Tongue (tissue), 2 donors: Measurements from ENCODE around the gene INHBC. TPM values are rescaled to one million over a fixed set of nuclear protein-coding genes. Genes with fewer than 3 reads are reported as not detected.
A peak's percentile ranks its signal among the peaks of the same experiment; 100 is the strongest.
"Not testable (repeated sequence)": the region's sequence is repeated elsewhere in the genome, so short reads cannot be mapped to it uniquely, and the experiment has no call there.

Experiments used
- DNase-seq: peaks from one replicate; pipeline ENCODE4 v3.0.0-alpha.2; 2015
- total RNA-seq: library from RNA; depleted of rRNA; stranded (reverse); fragments of >200 nt; gene quantifications from one replicate; pipeline ENCODE4 v1.2.3, GENCODE V29; 2014

The INHBC gene
- total RNA-seq, 1 donor from 2014 or later = not detected

GRCh38 chr12:57429473-57430111 lies 5.0 kb upstream of the INHBC start:
- no peak for DNase-seq

- no peak for DNase-seq
Observed at GRCh38 chr12:57430112-57430930, 4.3 kb upstream of the INHBC start.

GRCh38 chr12:57430931-57431566 lies 3.5 kb upstream of the INHBC start, which contains the start of gene R3HDM2:
R3HDM2 (minus strand) TSS chr12:57431043; CDS start chr12:57310428, 120,615 bp downstream.
- DNase-seq = peak; percentile 98

DNA sequence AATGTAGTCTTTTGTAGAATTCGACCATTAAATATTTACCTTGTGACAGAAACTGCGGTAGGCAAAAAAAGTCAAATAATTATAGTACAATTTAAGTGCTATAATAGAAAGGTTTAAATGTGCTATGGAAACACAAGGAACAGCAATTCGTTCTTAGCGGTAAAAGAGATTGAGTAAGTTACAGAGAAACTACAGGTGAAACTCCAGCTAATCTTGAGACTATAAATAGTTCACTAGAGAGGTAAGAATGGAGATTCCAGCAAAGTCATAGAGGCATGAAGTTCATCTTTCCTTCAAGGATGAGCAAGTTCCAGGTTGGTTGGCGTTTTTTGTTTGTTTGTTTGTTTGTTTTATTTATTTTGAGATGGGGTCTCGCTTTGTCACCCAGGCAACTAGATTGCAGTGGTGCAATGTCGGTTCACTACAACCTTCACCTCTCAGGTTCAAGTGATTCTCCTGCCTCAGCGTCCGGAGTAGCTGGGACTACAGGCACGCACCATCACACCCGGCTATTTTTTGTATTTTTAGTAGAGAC lies 2.9 kb upstream of the INHBC start:
- no peak for DNase-seq

DNA sequence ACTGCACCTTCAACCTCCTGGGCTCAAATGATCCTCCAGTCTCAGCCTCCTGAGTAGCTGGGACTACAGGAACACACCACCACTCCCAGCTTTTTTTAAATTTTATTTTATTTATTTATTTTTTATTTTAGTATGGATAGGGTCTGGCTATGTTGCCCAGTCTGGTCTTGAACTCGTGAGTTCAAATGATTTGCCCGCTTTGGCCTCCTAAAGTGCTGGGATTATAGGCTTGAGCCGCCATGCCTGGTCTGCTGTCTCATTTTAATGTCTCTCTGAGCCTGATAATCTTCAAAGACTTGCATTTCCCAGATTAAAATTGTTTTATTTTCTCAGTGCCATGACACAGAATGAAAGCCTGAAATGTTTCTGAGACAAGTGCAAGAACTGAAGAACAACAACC lies 1.2 kb upstream of the INHBC start:
- no peak for DNase-seq

GRCh38 chr12:57435293-57435692 lies 709 bp downstream of the INHBC start:
- DNase-seq = peak; percentile 54

DNA sequence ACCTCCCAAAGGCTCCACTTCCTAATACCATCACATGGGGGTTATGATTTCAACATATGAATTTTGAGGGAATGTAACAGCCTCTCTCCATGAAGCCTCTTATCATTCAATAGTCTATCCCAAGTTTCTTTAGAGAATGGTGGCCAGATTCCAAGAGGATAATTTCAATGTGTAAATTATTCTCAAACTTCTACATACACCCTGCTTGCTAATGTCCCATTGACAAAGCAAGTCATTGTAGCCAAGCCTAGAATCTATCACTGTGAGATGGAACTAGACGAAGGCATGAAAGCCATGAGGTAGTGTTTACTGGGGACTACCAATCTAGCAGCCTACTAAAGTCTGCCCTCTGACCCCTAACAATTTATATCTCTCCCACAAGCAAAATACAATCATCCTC lies 3.8 kb downstream of the INHBC start:
- no peak for DNase-seq

DNA sequence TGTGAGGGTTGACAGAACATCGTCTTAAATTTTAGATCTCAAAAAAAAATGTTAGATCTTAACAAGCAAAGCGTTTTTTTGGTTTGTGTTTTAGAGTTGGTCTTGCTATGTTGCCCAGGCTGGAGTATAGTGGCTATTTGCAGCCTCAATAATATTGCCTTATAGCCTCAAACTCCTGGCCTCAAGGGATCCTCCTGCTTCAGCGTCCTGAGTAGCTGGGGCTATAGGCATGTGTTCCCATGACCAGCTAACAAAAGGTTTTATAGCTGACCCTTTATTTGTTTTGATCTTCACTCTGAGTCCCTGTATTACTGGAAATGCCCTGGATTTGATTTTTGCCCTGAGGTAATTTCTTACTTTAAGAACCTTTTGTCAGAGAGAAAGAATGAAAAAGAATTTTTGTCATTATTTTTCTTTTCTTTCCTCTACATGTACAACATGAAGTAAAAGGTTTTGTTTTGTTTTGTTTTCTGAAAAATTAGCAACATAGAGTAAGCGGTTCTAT lies 5.2 kb downstream of the INHBC start:
- no peak for DNase-seq

- DNase-seq = not testable (repeated sequence)
Observed at GRCh38 chr12:57441393-57441792, 6.8 kb downstream of the INHBC start.

DNA sequence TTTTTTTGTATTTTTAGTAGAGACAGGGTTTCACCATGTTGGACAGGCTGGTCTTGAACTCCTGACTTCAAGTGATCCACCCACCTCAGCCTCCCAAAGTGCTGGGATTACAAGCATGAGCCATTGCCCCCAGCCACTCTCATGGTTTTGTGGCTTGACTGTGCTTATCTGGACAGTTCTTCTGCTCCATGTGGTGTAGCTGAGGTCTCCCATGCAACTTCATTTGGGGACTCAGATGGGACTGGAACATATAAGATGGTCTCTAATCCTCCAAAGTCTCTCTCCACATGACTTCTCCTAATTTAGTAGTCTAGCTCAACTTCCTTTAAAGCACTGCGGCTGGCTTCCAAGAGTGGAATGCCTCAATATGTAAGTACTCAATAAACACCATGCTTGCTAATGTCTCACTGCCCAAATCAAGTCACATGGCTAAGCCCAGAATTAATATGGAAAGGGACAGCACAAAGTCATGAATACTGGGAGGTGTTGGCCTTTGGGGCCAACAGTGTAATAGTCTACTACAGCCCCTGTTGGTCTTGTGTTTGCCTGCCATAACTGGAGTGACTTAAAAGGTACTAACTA lies 7.4 kb downstream of the INHBC start:
- DNase-seq = no peak

GRCh38 chr12:57444337-57444736 lies 9.8 kb downstream of the INHBC start:
- not testable (repeated sequence) for DNase-seq

- no peak for DNase-seq
Observed at GRCh38 chr12:57444744-57445143, 10.2 kb downstream of the INHBC start.

DNA sequence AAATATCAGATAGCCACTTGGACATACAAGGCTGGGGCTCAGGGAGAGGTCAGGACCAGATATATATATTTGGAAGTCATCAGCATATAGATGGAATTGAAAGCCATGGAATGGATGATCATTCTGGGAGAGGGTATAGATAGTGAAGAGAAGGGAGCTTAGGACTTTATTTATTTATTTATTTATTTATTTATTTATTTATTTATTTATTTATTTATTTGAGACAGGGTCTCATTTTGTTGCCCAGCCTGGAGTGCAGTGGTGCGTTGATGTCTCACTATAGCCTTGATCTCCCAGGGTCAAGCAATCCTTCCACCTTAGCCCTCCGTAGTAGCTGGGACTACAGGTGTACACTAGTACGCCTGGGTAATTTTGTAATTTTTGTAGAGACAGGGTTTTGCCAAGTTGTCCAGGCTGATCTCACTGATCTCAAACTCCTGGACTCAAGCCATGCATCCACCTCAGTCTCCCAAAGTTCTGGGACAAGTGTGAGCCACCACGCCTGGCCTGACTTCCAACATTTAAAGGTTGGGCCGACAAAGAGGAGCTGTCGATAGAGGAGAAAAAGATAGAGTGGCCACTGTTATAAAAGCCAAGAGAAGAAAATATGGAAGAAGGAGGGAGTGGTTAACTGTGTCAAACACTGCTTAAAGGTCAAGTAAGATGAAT lies 11.8 kb downstream of the INHBC start:
- no peak for DNase-seq

DNA sequence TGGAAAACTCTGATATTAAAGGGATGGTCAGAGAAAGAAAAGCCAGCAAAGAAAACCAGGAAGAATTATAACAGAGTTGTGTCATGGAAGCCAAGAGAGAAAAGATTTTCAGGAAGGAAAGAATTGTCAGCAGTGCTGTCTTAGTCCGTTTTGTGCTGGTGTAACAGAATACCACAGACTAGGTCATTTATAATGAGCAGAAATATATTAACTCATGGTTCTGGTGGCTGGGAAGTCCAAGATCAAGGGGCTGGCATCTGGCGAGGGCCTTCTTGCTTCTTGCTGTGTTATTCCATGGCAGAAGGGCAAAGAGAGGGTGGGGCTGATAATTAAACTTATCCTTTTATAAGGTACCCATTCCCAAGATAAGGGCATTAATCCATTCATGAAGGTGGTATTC lies 14.1 kb downstream of the INHBC start:
- no peak for DNase-seq

DNA sequence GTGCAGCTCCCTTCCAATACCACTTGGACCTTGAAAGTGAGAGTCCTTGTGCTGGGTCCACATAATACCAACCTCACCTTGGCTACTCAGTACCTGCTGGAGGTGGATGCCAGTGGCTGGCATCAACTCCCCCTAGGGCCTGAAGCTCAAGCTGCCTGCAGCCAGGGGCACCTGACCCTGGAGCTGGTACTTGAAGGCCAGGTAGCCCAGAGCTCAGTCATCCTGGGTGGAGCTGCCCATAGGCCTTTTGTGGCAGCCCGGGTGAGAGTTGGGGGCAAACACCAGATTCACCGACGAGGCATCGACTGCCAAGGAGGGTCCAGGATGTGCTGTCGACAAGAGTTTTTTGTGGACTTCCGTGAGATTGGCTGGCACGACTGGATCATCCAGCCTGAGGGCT lies 14.8 kb downstream of the INHBC start:
- DNase-seq = no peak

DNA sequence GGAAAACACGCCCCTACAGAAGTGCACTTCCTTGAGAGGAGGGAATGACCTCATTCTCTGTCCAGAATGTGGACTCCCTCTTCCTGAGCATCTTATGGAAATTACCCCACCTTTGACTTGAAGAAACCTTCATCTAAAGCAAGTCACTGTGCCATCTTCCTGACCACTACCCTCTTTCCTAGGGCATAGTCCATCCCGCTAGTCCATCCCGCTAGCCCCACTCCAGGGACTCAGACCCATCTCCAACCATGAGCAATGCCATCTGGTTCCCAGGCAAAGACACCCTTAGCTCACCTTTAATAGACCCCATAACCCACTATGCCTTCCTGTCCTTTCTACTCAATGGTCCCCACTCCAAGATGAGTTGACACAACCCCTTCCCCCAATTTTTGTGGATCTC lies 15.5 kb downstream of the INHBC start:
- DNase-seq = no peak

- DNase-seq = no peak
Observed at GRCh38 chr12:57451233-57451778, 16.7 kb downstream of the INHBC start.

DNA sequence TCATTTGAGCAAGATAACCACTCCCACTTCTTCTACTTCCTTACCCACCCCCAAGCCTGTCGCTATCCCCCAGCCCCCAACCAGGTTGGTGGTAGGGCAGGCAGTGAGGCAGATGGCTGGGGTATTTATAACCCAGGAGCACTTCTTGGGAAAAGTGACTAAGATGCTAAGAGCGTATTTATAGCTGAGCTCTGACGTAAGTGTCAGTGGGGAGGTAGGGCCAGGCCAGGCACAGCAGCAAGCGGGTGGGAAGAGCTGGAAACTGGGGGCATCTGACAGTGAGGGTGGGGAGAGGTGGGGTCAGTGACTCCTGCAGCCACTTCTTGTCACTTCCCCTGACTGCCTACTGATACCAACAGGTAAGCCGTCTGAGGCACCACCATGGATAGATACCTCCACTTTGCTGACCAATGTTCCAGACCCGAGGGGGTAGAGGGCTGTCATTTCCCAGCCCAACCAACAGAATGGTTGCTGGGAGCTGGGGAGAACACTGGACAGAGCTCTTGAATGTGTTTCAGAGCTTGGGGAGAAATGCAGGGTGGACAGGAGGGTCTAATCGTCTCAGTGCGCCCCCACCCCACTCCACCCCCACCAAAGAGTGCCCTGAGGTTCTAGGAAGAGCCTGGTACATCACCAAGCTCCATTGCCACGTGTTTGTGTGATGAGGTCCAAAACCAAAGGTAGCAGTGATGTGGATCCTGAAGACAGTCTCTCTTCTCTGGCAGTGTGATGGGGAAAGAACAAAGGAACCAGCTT lies 17.8 kb downstream of the INHBC start:
- peak; percentile 80 for DNase-seq

GRCh38 chr12:57452937-57453509 lies 18.4 kb downstream of the INHBC start:
- DNase-seq = peak; percentile 87

DNA sequence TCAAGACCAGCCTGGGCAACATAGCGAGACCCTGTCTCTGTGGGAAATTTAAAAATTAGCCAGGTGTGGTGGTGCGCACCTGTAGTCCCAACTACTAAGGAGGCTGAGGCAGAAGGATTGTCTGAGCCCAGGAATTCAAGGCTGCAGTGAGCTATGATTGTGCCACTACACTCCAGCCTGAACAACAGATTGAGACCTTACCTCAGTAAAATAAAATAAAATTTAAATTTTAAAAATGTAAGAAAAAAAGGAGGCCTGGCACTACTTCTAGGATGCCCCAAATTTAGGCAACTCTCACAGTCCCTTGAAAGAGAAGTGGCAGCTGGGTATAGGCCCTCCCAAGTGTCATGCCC lies 19.6 kb downstream of the INHBC start:
- DNase-seq = no peak
